Activated CD8-positive, alpha-beta T cell treated with anti-CD3 and anti-CD28 coated beads, Interleukin-2, amount 10 ng/mL, durations not matched to agents 7 days and 5 days (primary cell): ENCODE data around the gene RNPC3. TPM values are rescaled to one million over a fixed set of nuclear protein-coding genes. Genes with fewer than 3 reads are reported as not detected.
"Not testable (repeated sequence)": the region's sequence is repeated elsewhere in the genome, so short reads cannot be mapped to it uniquely, and the experiment has no call there.

Source experiments
- ATAC-seq: fragments of 150-1000 bp; cut with Tn5 transposase; one replicate; pipeline ENCODE4 v1.10.0; 2021; ENCODE audit warnings: moderate library complexity
- CTCF ChIA-PET: fragments of 350-600 bp; sonication (Branson Sonifier 250); formaldehyde crosslinking; loops from one replicate; lab custom pipeline; 2021; ENCODE audit warnings: antibody characterized with exemption; lab: Charles Lee
- POLR2A ChIA-PET: fragments of 350-600 bp; sonication (Branson Sonifier 250); formaldehyde crosslinking; loops from one replicate; lab custom pipeline; 2021; ENCODE audit warnings: antibody characterized with exemption; lab: Charles Lee
- DNase-seq: peaks from one replicate; pipeline ENCODE4 v3.0.0-alpha.2; 2020
- H3K27ac Mint-ChIP-seq: one replicate; pipeline ENCODE4 v1.8.0; 2021; ENCODE audit warnings: mild to moderate bottlenecking, mixed read lengths
- H3K27me3 Mint-ChIP-seq: one replicate; pipeline ENCODE4 v1.8.0; 2021; ENCODE audit warnings: low read depth, mixed read lengths
- H3K36me3 Mint-ChIP-seq: one replicate; pipeline ENCODE4 v1.8.0; 2021; ENCODE audit warnings: low read depth, mixed read lengths
- H3K4me1 Mint-ChIP-seq: one replicate; pipeline ENCODE4 v1.8.0; 2021; ENCODE audit warnings: low read depth, mixed read lengths
- H3K4me3 Mint-ChIP-seq: one replicate; pipeline ENCODE4 v1.8.0; 2021; ENCODE audit warnings: mild to moderate bottlenecking, mixed read lengths
- H3K9me3 Mint-ChIP-seq: one replicate; pipeline ENCODE4 v1.8.0; 2022; ENCODE audit warnings: mixed read lengths; ENCODE audit not compliant: insufficient read depth
- total RNA-seq, 2 experiments: library from RNA; stranded (reverse); gene quantifications; one replicate each; pipeline ENCODE4 v1.2.3, GENCODE V29; 2021

RNPC3 gene
- total RNA-seq, 2 experiments from 2014 or later: 20.6 to 22.2 TPM

GRCh38 chr1:103561124-103561523, 35.6 kb downstream of the RNPC3 start:
- POLR2A ChIA-PET, CTCF ChIA-PET, ATAC-seq: not testable (repeated sequence)

GRCh38 chr1:103561643-103562395, 36.3 kb downstream of the RNPC3 start:
- H3K27me3 Mint-ChIP-seq: no peaks in the 10 kb centered on the region

More at GRCh38 chr1:103561124-103561523, 35.6 kb downstream of the RNPC3 start:
- DNase-seq, H3K36me3 Mint-ChIP-seq, H3K4me3 Mint-ChIP-seq, H3K27ac Mint-ChIP-seq, H3K27me3 Mint-ChIP-seq, H3K4me1 Mint-ChIP-seq, H3K9me3 Mint-ChIP-seq: not testable (repeated sequence)

GRCh38 chr1:103563056-103563455, 37.6 kb downstream of the RNPC3 start:
- ATAC-seq (no peak), DNase-seq (no peak)
- Mint-ChIP-seq H3K4me1 (peaks cover 3% of the 10 kb centered on the region), H3K36me3 (no peaks in the 10 kb centered on the region), H3K27ac (no peak overlapping the region), H3K27me3 (no peaks in the 10 kb centered on the region), H3K9me3 (no peaks in the 10 kb centered on the region), H3K4me3 (no peak overlapping the region)
- ChIA-PET CTCF (no interaction called here), POLR2A (interaction anchor here (0.7 kb wide), 1 partner anchor 37 kb away, joined by 3 read pairs; the partner anchor contains the start of gene RNPC3)

More at GRCh38 chr1:103561643-103562395, 36.3 kb downstream of the RNPC3 start:
- no peak overlapping the region for H3K27ac Mint-ChIP-seq
- no peak for DNase-seq
- POLR2A ChIA-PET: no interaction called here
- peaks cover 2% of the 10 kb centered on the region for H3K36me3 Mint-ChIP-seq
- peaks cover 3% of the 10 kb centered on the region for H3K4me1 Mint-ChIP-seq
- no peaks in the 10 kb centered on the region for H3K9me3 Mint-ChIP-seq
- CTCF ChIA-PET: no interaction called here
- ATAC-seq: no peak
- H3K4me3 Mint-ChIP-seq: no peak overlapping the region

- H3K9me3 Mint-ChIP-seq: no peaks in the 10 kb centered on the region
- H3K4me3 Mint-ChIP-seq: no peak overlapping the region
- CTCF ChIA-PET: no interaction called here
- POLR2A ChIA-PET: no interaction called here
- H3K27me3 Mint-ChIP-seq: no peaks in the 10 kb centered on the region
- no peaks in the 10 kb centered on the region for H3K36me3 Mint-ChIP-seq
- no peaks in the 10 kb centered on the region for H3K4me1 Mint-ChIP-seq
- H3K27ac Mint-ChIP-seq: no peak overlapping the region
- ATAC-seq (no peak), DNase-seq (no peak)
Observed at GRCh38 chr1:103569493-103569892, 44.0 kb downstream of the RNPC3 start.

- POLR2A ChIA-PET, H3K9me3 Mint-ChIP-seq, H3K4me3 Mint-ChIP-seq, H3K27ac Mint-ChIP-seq, CTCF ChIA-PET, DNase-seq, ATAC-seq, H3K36me3 Mint-ChIP-seq, H3K4me1 Mint-ChIP-seq, H3K27me3 Mint-ChIP-seq: not testable (repeated sequence)
Observed at GRCh38 chr1:103571289-103571688, 45.8 kb downstream of the RNPC3 start, which contains the start of gene AMY2B. Gene AMY2B (plus strand): TSS chr1:103571589. CDS start chr1:103571603, 14 bp downstream.

- Mint-ChIP-seq H3K9me3 (no peaks in the 10 kb centered on the region), H3K36me3 (peaks cover 2% of the 10 kb centered on the region), H3K27ac (no peak overlapping the region), H3K4me3 (no peak overlapping the region), H3K4me1 (no peaks in the 10 kb centered on the region), H3K27me3 (no peaks in the 10 kb centered on the region)
- ChIA-PET POLR2A (no interaction called here), CTCF (no interaction called here)
- ATAC-seq: no peak
- DNase-seq: no peak
Observed at GRCh38 chr1:103576065-103576464, 50.6 kb downstream of the RNPC3 start.

- H3K9me3 Mint-ChIP-seq, ATAC-seq, H3K36me3 Mint-ChIP-seq, H3K4me1 Mint-ChIP-seq, CTCF ChIA-PET, H3K4me3 Mint-ChIP-seq, DNase-seq, H3K27ac Mint-ChIP-seq, POLR2A ChIA-PET, H3K27me3 Mint-ChIP-seq: not testable (repeated sequence)
Observed at GRCh38 chr1:103576784-103577183, 51.3 kb downstream of the RNPC3 start.

- DNase-seq (no peak), ATAC-seq (no peak)
- Mint-ChIP-seq H3K27me3 (no peaks in the 10 kb centered on the region), H3K4me1 (no peaks in the 10 kb centered on the region), H3K9me3 (no peaks in the 10 kb centered on the region), H3K27ac (no peak overlapping the region), H3K4me3 (no peak overlapping the region), H3K36me3 (no peaks in the 10 kb centered on the region)
- CTCF ChIA-PET: no interaction called here
- POLR2A ChIA-PET: no interaction called here
Observed at GRCh38 chr1:103582464-103582863, 57.0 kb downstream of the RNPC3 start.

- no peaks in the 10 kb centered on the region for H3K4me1 Mint-ChIP-seq
- H3K36me3 Mint-ChIP-seq: no peaks in the 10 kb centered on the region
- ChIA-PET CTCF (no interaction called here), POLR2A (no interaction called here)
- no peaks in the 10 kb centered on the region for H3K27me3 Mint-ChIP-seq
- DNase-seq (no peak), ATAC-seq (no peak)
- H3K9me3 Mint-ChIP-seq: peaks cover 4% of the 10 kb centered on the region
- H3K4me3 Mint-ChIP-seq: no peak overlapping the region
- H3K27ac Mint-ChIP-seq: no peak overlapping the region
Observed at GRCh38 chr1:103583887-103584286, 58.4 kb downstream of the RNPC3 start.

GRCh38 chr1:103584537-103584936, 59.0 kb downstream of the RNPC3 start:
- Mint-ChIP-seq H3K4me1 (no peaks in the 10 kb centered on the region), H3K9me3 (peaks cover 6% of the 10 kb centered on the region), H3K36me3 (no peaks in the 10 kb centered on the region), H3K27me3 (no peaks in the 10 kb centered on the region), H3K4me3 (no peak overlapping the region), H3K27ac (no peak overlapping the region)
- POLR2A ChIA-PET: no interaction called here
- DNase-seq (no peak), ATAC-seq (no peak)
- CTCF ChIA-PET: no interaction called here

- ATAC-seq, CTCF ChIA-PET, H3K4me1 Mint-ChIP-seq: not testable (repeated sequence)
Observed at GRCh38 chr1:103602740-103603139, 77.2 kb downstream of the RNPC3 start.

More at GRCh38 chr1:103602740-103603139, 77.2 kb downstream of the RNPC3 start:
- H3K4me3 Mint-ChIP-seq, H3K9me3 Mint-ChIP-seq, H3K36me3 Mint-ChIP-seq, H3K27me3 Mint-ChIP-seq, H3K27ac Mint-ChIP-seq, DNase-seq, POLR2A ChIA-PET: not testable (repeated sequence)
